Mesothelial cell of epicardium (in vitro differentiated cells): ENCODE results near the gene CCDC154. TPM values are rescaled to one million over a fixed set of nuclear protein-coding genes. Genes with fewer than 3 reads are reported as not detected.

Experiments
- DNase-seq, 2 experiments: peaks; one replicate each; pipeline ENCODE4 v3.0.0; 2021; ENCODE audit warnings: low spot score in 2 of 2; ENCODE audit not compliant: unreplicated experiment in 2 of 2
- H3K27ac Mint-ChIP-seq: 2 replicates; pipeline ENCODE4 v1.8.0; 2021; ENCODE audit warnings: mixed read lengths
- H3K27me3 Mint-ChIP-seq: 2 replicates; pipeline ENCODE4 v1.8.0; 2021; ENCODE audit warnings: low read depth, mixed read lengths
- H3K36me3 Mint-ChIP-seq: 2 replicates; pipeline ENCODE4 v1.8.0; 2021; ENCODE audit warnings: mixed read lengths
- H3K4me1 Mint-ChIP-seq: 2 replicates; pipeline ENCODE4 v1.8.0; 2021; ENCODE audit warnings: mixed read lengths
- H3K4me3 Mint-ChIP-seq: 2 replicates; pipeline ENCODE4 v1.8.0; 2021; ENCODE audit warnings: mild to moderate bottlenecking, moderate library complexity, mixed read lengths
- H3K9me3 Mint-ChIP-seq: 2 replicates; pipeline ENCODE4 v1.8.0; 2021; ENCODE audit warnings: mixed read lengths
- CTCF ChIP-seq: fragments of 200-600 bp; sonication (generic); IDR thresholded peaks from one replicate; pipeline ENCODE4 v1.5.0; 2021; ENCODE audit warnings: antibody characterized with exemption; ENCODE audit not compliant: unreplicated experiment
- total RNA-seq: library from RNA; stranded (reverse); gene quantifications from 3 replicates; pipeline ENCODE4 v1.2.1, GENCODE V29; 2021

The CCDC154 gene
- total RNA-seq, 1 donor from 2014 or later: 5.6 TPM

GRCh38 chr16:1454561-1454960 lies 10.2 kb upstream of the CCDC154 start:
- no peaks in the 10 kb centered on the region for H3K27me3 Mint-ChIP-seq
- H3K9me3 Mint-ChIP-seq: no peaks in the 10 kb centered on the region
- H3K4me3 Mint-ChIP-seq: no peak overlapping the region
- no peak for TF ChIP-seq CTCF
- no peak overlapping the region for H3K27ac Mint-ChIP-seq
- peaks cover 8% of the 10 kb centered on the region for H3K36me3 Mint-ChIP-seq
- H3K4me1 Mint-ChIP-seq: no peaks in the 10 kb centered on the region
- no peak for DNase-seq

GRCh38 chr16:1453316-1453715 lies 9.0 kb upstream of the CCDC154 start:
- TF ChIP-seq CTCF: no peak
- H3K27me3 Mint-ChIP-seq: no peaks in the 10 kb centered on the region

GRCh38 chr16:1452530-1452929 lies 8.2 kb upstream of the CCDC154 start:
- Mint-ChIP-seq H3K27ac (no peak overlapping the region), H3K36me3 (peaks cover 6% of the 10 kb centered on the region), H3K4me1 (no peaks in the 10 kb centered on the region), H3K27me3 (no peaks in the 10 kb centered on the region), H3K4me3 (no peak overlapping the region), H3K9me3 (no peaks in the 10 kb centered on the region)
- TF ChIP-seq CTCF: no peak
- no peak for DNase-seq

More at GRCh38 chr16:1453316-1453715, 9.0 kb upstream of the CCDC154 start:
- no peaks in the 10 kb centered on the region for H3K9me3 Mint-ChIP-seq
- no peak overlapping the region for H3K27ac Mint-ChIP-seq
- H3K4me3 Mint-ChIP-seq: no peak overlapping the region
- DNase-seq: no peak
- H3K4me1 Mint-ChIP-seq: no peaks in the 10 kb centered on the region
- peaks cover 6% of the 10 kb centered on the region for H3K36me3 Mint-ChIP-seq

- DNase-seq: no peak
- H3K27ac Mint-ChIP-seq: no peak overlapping the region
- no peak for TF ChIP-seq CTCF
- H3K4me1 Mint-ChIP-seq: no peaks in the 10 kb centered on the region
- no peaks in the 10 kb centered on the region for H3K27me3 Mint-ChIP-seq
- no peak overlapping the region for H3K4me3 Mint-ChIP-seq
- no peaks in the 10 kb centered on the region for H3K9me3 Mint-ChIP-seq
- peaks cover 6% of the 10 kb centered on the region for H3K36me3 Mint-ChIP-seq
These were observed 7.5 kb upstream of the CCDC154 start for GRCh38 chr16:1451702-1452392.

- H3K4me1 Mint-ChIP-seq: no peaks in the 10 kb centered on the region
These were observed 6.5 kb upstream of the CCDC154 start for GRCh38 chr16:1450841-1451240.

More at GRCh38 chr16:1450841-1451240, 6.5 kb upstream of the CCDC154 start:
- DNase-seq: no peak
- peaks cover 6% of the 10 kb centered on the region for H3K36me3 Mint-ChIP-seq
- no peaks in the 10 kb centered on the region for H3K9me3 Mint-ChIP-seq
- TF ChIP-seq CTCF: no peak
- no peaks in the 10 kb centered on the region for H3K27me3 Mint-ChIP-seq
- no peak overlapping the region for H3K4me3 Mint-ChIP-seq
- H3K27ac Mint-ChIP-seq: no peak overlapping the region
